Progenitor cell of endocrine pancreas (in vitro differentiated cells): ENCODE measurements around the gene GINS1. TPM values are rescaled to one million over a fixed set of nuclear protein-coding genes. Genes with fewer than 3 reads are reported as not detected.

ENCODE experiments used
- DNase-seq: peaks from one replicate; pipeline ENCODE4 v3.0.0; 2021; ENCODE audit warnings: low spot score; ENCODE audit not compliant: unreplicated experiment
- H3K27ac Mint-ChIP-seq: 2 replicates; pipeline ENCODE4 v1.8.0; 2021; ENCODE audit warnings: mild to moderate bottlenecking, moderate library complexity, mixed read lengths
- H3K27me3 Mint-ChIP-seq: 2 replicates; pipeline ENCODE4 v1.8.0; 2021; ENCODE audit warnings: mixed read lengths
- H3K36me3 Mint-ChIP-seq: 2 replicates; pipeline ENCODE4 v1.8.0; 2022; ENCODE audit warnings: mixed read lengths; ENCODE audit not compliant: insufficient read depth
- H3K4me1 Mint-ChIP-seq: 2 replicates; pipeline ENCODE4 v1.8.0; 2021; ENCODE audit warnings: low read depth, mixed read lengths
- H3K4me3 Mint-ChIP-seq: 2 replicates; pipeline ENCODE4 v1.8.0; 2021; ENCODE audit warnings: low read depth, mild to moderate bottlenecking, moderate library complexity, mixed read lengths
- H3K9me3 Mint-ChIP-seq: 2 replicates; pipeline ENCODE4 v1.8.0; 2021; ENCODE audit warnings: low read depth, mixed read lengths
- total RNA-seq: library from RNA; stranded (reverse); gene quantifications from 2 replicates; pipeline ENCODE4 v1.2.1, GENCODE V29; 2021
- TF ChIP-seq, protein P1 (sequence below): fragments of 200-600 bp; sonication (generic); IDR thresholded peaks from one replicate; pipeline ENCODE4 v1.5.0; 2021; ENCODE audit warnings: antibody characterized with exemption, mild to moderate bottlenecking; ENCODE audit not compliant: unreplicated experiment

The GINS1 gene
- total RNA-seq, 1 donor from 2014 or later: 25.2 TPM

DNA sequence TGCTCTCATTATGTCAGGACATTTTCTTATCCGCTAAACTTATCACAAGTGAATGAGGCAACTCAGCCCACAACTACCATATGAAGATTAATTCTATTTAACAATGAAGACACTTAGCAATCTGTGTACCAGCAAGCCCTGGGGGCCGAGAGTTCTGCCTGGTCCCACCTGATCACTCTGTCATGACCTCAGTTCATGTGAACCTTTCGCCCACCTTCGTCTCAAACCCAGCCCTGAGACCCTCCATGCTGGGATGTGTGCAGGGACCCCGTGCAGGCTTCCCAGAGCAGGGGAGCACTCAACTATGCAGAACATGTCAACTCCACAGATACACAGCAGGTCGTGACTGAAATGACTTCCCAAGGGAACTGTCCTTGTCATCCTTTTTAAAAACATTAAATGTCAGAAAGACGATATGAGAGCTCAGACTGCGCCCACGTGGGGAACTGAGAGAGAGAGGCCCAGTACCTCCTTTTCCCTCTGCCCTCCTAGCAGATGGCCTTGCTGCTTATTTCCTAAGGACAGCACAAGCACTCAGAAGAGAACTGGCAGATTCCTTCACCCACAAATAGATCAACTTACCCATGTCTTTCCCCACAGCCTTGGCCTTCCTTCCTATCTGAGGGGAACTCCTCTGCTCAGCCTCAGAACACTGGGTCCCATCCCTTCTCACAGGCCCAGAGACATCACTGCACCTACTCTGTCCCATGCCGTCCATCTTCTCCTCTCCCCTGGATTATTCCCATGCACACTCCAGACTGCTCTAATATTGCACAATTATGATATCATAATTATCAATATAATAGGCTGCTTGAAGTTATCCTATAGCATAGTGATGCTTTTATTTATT is 28.4 kb upstream of the GINS1 start:
- no peak for DNase-seq
- Mint-ChIP-seq H3K4me3 (no peak overlapping the region), H3K27ac (no peak overlapping the region), H3K27me3 (no peaks in the 10 kb centered on the region), H3K4me1 (peaks cover 20% of the 10 kb centered on the region), H3K36me3 (peaks cover 8% of the 10 kb centered on the region), H3K9me3 (peaks cover 3% of the 10 kb centered on the region)
- TF ChIP-seq, protein P1, sequence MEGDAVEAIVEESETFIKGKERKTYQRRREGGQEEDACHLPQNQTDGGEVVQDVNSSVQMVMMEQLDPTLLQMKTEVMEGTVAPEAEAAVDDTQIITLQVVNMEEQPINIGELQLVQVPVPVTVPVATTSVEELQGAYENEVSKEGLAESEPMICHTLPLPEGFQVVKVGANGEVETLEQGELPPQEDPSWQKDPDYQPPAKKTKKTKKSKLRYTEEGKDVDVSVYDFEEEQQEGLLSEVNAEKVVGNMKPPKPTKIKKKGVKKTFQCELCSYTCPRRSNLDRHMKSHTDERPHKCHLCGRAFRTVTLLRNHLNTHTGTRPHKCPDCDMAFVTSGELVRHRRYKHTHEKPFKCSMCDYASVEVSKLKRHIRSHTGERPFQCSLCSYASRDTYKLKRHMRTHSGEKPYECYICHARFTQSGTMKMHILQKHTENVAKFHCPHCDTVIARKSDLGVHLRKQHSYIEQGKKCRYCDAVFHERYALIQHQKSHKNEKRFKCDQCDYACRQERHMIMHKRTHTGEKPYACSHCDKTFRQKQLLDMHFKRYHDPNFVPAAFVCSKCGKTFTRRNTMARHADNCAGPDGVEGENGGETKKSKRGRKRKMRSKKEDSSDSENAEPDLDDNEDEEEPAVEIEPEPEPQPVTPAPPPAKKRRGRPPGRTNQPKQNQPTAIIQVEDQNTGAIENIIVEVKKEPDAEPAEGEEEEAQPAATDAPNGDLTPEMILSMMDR: no peak

DNA sequence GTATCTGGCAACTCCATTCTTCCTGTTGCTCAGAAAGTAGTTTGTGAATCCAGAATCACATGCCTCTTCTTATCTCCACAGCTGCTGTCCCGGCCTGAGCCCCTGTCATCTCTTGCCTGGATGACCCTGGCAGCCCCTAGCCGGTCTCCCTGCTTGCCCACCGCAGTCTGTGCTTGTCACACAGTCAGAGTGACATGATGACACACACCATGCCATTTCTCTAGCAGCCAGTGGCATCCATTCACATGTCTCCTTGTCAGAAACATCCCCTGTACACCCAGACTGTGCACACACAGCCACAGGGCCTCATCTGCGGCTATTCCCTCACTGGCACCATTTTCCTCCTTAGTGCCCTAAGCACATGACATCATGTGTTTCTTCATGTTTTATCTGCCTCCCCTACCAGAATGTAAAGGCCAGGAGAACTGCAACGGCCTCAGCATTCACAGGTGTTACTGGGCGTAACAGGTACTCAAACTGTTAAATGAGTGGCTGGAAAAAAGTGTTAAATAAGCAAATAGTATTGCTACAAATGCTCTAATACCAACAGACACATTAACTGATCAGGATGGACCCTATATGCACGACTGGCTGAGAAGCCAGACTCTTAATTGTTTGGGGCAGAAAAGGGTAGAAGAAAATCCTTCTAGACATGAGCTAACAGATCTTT is 26.4 kb upstream of the GINS1 start:
- H3K27ac Mint-ChIP-seq: no peak overlapping the region
- no peaks in the 10 kb centered on the region for H3K27me3 Mint-ChIP-seq
- no peak for DNase-seq
- TF ChIP-seq, protein P1: no peak
- H3K4me1 Mint-ChIP-seq: peaks cover 20% of the 10 kb centered on the region
- H3K4me3 Mint-ChIP-seq: no peak overlapping the region
- no peaks in the 10 kb centered on the region for H3K9me3 Mint-ChIP-seq
- peaks cover 3% of the 10 kb centered on the region for H3K36me3 Mint-ChIP-seq

- Mint-ChIP-seq H3K36me3 (peaks cover 5% of the 10 kb centered on the region), H3K27me3 (no peaks in the 10 kb centered on the region), H3K4me3 (no peak overlapping the region), H3K4me1 (peaks cover 19% of the 10 kb centered on the region), H3K9me3 (no peaks in the 10 kb centered on the region), H3K27ac (no peak overlapping the region)
- TF ChIP-seq, protein P1: no peak
- DNase-seq: no peak
Observed at GRCh38 chr20:25382704-25383370, 24.6 kb upstream of the GINS1 start.

DNA sequence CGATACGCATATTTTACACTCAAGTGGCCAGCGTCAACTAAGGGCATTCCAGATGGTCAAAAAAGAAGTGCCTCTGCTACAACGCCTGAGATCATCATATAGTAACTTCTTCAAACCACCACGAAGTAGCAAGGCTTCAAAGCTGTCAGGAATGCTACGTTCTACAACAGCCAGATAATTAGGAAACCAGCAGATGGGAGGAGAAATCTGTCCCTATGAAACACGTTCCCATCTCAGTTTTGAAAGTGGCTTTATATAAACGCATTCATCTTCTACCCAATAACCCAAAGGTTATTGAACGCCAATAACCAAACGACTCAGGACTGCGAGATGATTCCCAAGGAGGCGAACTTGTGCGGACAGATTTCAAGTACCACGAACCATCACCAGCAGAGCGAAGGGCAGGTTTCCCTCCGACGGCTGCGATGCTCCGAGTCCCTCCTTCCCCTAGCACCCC is 18.0 kb upstream of the GINS1 start:
- TF ChIP-seq, protein P1: no peak
- Mint-ChIP-seq H3K27me3 (no peaks in the 10 kb centered on the region), H3K9me3 (no peaks in the 10 kb centered on the region), H3K4me1 (peaks cover 9% of the 10 kb centered on the region), H3K4me3 (peak overlapping the region; percentile 83), H3K27ac (peak overlapping the region; percentile 95), H3K36me3 (peaks cover 5% of the 10 kb centered on the region)
- no peak for DNase-seq
